Measurements from ENCODE around the gene LRRC57.
"Not testable (repeated sequence)": the region's sequence is repeated elsewhere in the genome, so short reads cannot be mapped to it uniquely, and the experiment has no call there.

LRRC57 gene

GRCh38 chr15:42548249-42549031 is at the start of gene LRRC57, which contains the start of gene HAUS2:
Gene LRRC57, minus strand, starts transcription at chr15:42548793. Its CDS starts 359 bp downstream, at chr15:42548434.
Gene HAUS2, plus strand, starts transcription at chr15:42548838. Its CDS starts 35 bp downstream, at chr15:42548873.
- DNase-seq, result peak; percentile 89

DNA sequence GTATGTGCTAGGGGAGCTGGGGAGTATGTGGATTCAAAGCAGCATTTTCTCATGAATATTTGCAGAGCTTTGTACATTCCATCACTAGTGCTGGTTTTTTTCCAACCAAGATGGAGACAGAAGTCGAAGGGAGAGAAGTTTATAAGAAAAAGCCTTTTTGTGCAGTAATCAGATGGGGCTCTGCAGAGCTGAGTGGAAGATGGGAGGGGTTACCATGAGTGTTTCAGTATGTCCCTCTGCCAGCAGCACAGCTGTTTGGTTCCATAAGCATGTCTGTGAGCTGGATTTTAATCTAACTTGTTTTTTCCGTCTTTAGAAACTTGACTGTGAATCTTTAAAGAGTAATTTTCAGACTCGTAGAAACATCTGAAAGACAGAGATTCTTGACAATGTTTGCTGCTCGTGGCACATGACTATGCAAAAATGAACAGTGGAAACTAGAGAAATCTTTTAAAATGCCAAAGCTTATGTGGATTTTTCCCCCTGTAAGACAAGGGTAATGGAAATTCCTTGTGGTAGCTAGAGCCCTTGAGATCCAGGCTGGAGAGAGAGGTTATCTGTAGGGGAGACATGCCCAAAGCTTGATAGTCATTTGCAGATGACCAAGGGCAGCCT is 47.1 kb upstream of the LRRC57 start:
- DNase-seq, result no peak

DNA sequence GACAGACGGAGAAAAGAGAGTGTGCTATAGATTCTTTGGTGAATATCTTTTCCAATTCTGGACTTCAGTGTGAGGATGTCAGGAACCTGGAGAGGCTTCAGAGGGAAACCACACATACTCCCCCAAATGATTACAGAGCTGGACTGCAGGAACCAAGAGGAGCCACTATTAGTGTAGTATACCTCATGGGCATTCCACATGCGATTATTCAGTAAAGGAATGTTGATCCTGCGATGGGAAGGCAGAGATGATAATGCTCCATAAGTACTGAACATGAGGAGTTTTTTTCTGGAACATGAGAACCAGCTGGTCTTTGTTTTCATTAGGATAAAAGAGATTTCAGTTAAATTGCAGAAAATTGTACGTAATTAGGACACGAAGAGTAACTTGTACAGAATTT is 45.5 kb upstream of the LRRC57 start:
- no peak for DNase-seq

DNA sequence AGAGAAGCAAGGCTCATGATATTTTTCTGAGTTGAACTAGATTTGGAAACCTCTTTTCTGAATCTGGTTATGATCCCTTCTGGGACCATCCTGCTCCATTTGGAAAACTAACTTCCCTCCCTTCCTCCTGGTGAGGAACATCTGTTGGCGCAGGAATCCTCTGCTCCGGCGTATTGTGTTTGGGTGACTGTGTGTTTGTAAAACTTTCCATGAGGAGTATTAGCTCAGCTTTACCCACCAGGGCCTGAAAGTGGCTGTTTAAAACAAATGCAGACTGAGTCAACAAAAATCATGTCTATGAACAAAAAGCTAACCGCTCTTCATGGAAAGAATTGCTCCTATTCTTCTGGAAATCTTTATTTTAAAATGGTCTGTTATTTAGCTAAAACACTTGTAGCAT is 44.5 kb upstream of the LRRC57 start:
- DNase-seq, result no peak

DNA sequence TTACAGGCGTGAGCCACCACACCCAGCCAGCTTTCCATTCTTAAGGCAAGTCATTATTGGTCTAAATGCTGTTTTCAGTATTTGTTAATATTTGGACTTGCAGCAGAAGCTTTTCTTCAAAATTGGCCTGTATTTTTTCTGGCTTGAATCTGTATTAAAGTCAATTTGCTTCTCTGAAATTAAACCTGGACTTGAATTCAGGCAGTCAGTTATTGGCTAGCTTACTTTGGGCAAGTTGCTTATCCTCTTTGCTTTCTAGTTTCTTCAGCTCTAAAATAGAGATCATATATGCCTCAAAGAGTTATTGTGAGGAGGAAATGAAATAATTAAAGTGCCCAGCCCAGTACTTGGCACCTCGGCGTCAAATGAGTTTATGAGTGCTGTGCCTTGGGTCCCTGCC is 44.1 kb upstream of the LRRC57 start:
- DNase-seq, result no peak

DNA sequence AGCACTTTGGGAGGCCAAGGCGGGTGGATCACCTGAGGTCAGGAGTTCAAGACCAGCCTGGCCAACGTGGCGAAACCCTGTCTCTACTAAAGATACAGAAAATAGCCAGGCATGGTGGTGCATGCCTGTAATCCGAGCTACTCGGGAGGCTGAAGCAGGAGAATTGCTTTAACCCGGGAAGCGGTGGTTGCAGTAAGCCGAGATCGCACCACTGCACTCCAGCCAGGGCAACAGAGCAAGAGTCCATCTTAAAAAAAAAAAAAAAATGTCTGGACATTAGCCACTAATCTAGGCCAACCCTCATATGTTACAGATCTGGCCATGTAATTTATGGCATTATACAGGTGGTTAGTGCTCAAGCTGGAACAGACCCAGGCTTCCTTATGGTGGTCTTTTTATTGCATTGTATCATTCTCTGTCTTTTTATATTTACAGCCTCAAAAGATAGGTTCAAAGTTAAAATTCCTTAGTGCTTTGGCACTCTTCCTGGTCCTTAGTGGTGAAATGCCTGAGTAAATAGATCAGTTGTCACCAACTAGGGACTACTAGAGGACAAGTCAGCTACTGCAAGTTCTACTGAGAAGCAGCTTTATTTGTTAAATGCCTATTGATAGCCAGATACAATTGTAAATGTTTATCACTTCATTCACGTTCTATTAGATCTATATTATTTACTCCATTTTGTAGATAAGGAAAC is 42.8 kb upstream of the LRRC57 start:
- no peak for DNase-seq

DNA sequence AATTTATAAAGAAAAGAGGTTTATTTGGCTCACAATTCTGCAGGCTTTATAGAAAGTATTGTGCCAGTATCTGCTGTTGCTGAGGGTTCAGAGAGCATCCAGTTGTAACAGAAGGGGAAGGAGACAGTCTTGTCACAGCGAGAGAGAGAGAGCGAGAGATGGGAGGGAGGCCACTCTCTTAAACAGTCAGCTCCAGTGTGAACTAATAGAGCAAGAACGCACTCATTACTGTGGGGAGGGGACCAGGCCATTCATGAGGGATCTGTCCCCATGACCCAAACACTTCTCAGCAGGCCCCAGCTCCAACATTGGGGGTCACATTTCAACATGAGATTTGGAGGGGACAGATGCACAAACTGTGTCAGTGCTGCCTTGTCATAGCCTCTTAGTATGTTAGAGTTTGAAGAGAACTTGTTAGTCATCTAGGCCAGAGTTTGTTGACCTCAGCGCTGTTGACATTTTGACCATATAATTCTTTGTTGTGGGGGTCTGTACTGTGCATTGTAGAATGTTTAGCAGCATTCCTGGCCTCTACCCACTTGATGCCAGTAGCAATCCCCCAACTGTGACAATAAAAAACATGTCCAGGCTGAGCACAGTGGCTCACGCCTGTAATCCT is 42.1 kb upstream of the LRRC57 start:
- DNase-seq, result no peak

DNA sequence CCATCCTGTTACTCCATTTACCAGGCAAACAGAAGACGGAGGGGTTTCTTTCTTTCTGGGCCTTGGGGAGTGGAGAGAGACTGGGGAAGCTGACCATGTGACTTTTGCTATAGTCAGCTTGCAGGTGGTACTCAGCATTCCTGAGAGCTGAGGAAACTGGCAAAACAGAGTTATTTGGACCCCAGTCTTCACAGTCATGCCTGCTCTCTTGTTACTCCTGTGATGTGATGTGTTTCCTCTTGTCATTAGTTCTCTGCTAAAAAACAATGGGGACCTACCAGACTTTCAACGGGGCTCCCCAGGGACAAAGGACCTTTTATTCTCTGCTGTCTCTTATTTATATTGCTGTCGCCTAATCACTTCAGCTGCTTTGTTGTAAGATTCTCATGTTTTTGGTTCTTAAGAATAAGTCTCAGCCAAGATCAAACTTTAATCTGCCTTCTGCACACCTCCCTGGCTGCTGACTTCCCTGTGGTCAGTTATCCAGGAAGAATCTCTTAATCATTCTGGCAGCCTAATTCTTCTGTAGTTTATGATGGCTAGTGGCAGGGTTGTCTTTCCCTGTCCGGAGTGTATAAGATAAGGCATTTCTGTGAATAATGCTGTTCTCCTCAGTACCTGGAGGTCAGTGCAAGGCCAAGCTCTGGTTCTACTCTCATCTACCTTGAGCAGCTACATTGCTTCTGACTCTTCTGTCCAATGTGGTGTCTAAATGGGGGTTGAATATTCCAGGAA is 35.6 kb upstream of the LRRC57 start:
- no peak for DNase-seq

- DNase-seq, result no peak
These were observed 34.2 kb upstream of the LRRC57 start for GRCh38 chr15:42582569-42583375.

DNA sequence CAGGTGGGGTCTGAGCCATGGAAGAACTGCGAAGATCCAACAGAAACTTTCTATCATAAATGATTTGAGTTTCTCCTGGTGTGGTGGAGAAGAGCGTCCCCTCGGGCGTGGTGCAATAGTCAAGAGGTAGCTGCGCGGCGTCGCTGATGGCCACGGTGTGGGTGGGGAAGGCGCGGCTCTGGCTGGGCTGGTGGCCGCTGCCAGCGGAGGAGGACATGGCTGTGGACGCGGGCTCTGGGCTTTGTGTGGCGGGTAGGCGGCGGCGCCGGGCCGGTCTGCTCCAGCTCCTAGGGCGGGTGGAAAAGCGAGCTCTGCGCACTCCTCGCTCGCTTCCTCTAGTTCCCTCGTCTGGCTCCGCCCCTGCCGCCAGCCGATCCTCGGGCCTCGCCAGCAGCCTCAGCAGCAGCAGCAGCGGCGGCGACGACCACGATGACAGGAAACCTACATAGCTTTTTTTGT is 32.7 kb upstream of the LRRC57 start:
- peak; percentile 68 for DNase-seq

DNA sequence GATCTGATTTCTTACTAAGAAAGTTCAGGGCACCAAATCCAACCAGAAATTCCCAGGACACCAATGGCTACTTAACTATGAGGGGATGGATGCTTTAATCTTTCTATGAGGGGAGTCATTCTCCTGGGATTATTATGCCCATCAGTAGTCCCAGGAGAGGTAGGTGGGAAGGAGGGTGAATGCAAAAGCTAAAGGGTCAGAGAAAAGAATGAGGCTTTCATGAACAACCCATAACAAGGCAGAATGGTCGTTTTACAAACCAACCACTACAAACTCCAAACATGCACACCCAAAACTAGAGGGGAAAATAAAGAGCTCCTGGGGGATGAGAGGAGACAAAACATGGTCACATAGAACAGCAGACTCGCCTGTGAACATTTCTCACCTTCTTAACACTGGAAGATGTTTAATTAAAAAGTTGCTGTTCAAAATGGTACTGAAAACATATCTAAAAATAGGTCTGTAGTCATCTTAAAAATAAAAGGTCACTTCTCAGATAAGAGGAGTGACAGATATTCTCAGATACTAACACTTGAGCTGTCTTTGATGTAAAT is 30.5 kb upstream of the LRRC57 start:
- no peak for DNase-seq

- DNase-seq, result no peak
These were observed 29.0 kb upstream of the LRRC57 start for GRCh38 chr15:42577514-42578031.

DNA sequence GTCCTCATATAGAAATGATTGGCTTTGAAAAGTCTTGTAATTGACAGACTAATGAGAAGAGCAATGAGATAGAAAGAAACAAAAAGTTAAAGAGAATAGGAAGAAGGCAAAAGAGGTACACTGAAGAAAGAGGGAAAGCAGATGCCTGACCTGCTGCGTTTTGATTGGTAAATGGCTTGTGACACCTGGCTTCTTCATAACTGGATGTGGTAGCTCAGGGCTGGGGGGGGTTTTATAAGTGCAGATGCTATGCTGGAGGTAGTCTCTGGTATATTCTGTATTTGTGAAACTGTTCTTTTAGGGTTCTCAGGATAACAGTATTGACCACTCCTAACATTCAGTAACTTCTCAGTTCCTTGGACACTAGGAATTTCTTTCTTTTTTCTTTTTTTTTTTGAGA is 28.2 kb upstream of the LRRC57 start:
- DNase-seq, result no peak

- no peak for DNase-seq
These were observed 27.5 kb upstream of the LRRC57 start for GRCh38 chr15:42576040-42576594.

- DNase-seq, result peak; percentile 92
These were observed 26.8 kb upstream of the LRRC57 start, which contains the start of gene STARD9 for GRCh38 chr15:42575188-42576039. Gene STARD9, plus strand, starts transcription at chr15:42575606. Its CDS starts 110 bp downstream, at chr15:42575716.

DNA sequence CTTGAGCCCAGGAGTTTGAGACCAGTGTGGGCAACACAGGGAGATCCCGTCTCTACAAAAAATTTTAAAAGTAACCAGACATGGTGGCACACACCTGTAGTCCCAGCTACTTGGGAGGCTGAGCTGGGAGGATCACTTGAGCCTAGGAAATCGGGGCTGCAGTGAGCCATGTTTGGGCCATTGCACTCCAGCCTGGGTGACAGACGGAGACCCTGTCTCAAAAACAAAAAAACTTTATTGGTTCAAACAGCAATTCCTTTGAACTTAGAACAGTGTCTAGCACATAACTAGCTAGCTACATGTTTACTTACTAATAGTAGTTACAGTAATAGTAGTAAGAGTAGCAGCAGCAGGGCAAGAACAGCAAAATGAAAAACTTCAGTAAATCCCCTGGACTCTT is 10.1 kb upstream of the LRRC57 start:
- DNase-seq, result no peak

- not testable (repeated sequence) for DNase-seq
These were observed 8.1 kb upstream of the LRRC57 start for GRCh38 chr15:42556550-42557207.

DNA sequence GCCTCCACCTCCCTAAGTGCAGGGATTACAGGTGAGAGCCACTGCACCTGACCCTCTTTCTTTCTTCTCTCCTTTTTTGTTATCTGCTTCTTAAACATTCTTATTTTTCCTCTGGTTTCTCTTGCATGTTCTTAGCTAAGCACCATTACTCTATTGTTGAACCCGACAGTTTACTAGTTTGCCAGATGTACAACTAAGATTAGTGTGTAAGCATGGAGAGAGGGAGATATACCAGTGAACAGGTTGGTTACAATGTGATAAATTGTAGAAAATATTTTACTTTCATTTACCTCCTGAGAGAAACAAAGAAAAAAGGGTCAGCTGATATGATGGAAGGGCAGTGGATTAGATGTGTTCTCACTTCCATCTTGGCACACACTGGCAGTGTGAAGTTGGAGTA is 5.0 kb upstream of the LRRC57 start:
- DNase-seq, result no peak

All from stimulated activated CD4-positive, alpha-beta T cell treated with anti-CD3 and anti-CD28 coated beads, Interleukin-12 subunit alpha, Interleukin-12 subunit beta, amount 100 ng/mL, for 4 hours (primary cell).